ENCODE results near the gene VPS35L.

GRCh38 chr16:19598805-19599510 is 43.5 kb downstream of the VPS35L start:
- TF ChIP-seq CTCF (IDR thresholded peaks at IDR 0.05; ENCODE audit: insufficient read depth, low read depth, low read length), result no peak
- no peak for TF ChIP-seq EZH2 (IDR thresholded peaks at IDR 0.05; ENCODE audit: insufficient read depth, low read length)

All from astrocyte (in vitro differentiated cells and primary cell).